ENCODE results near the gene ATP5PD.
A peak's percentile ranks its signal among the peaks of the same experiment; 100 is the strongest.
"Not testable (repeated sequence)": the region's sequence is repeated elsewhere in the genome, so short reads cannot be mapped to it uniquely, and the experiment has no call there.

Gene ATP5PD

DNA sequence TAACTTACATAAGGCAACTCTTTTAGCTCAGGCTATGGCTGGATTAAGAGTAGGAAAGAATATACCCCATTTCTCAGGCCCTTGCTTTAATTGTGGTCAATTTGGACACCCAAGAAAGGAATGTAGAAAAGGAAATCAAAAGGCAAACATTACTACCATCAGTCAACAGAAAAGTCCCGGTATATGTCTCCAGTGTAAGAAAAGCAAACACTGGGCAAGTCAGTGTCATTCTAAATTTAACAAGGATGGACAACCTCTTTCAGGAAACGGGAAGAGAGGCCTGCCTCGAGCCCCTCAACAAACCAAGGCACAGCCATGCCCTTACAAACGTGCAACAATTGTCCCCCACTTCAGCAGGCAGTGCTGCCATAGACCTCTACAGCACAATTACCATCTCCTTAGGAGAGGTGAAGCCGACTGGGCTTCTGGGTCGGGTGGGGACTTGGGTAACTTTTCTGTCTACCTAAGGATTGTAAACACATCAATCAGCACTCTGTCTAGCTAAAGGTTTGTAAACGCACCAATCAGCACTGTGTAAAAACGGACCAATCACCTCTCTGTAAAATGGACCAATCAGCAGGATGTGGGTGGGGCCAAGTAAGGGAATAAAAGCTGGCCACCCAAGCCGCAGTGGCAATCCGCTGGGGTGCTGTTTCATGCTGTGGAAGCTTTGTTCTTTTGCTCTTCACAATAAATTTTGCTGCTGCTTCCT lies 21.9 kb downstream of the ATP5PD start:
- no peak for DNase-seq (ENCODE audit: low read depth, low spot score)

DNA sequence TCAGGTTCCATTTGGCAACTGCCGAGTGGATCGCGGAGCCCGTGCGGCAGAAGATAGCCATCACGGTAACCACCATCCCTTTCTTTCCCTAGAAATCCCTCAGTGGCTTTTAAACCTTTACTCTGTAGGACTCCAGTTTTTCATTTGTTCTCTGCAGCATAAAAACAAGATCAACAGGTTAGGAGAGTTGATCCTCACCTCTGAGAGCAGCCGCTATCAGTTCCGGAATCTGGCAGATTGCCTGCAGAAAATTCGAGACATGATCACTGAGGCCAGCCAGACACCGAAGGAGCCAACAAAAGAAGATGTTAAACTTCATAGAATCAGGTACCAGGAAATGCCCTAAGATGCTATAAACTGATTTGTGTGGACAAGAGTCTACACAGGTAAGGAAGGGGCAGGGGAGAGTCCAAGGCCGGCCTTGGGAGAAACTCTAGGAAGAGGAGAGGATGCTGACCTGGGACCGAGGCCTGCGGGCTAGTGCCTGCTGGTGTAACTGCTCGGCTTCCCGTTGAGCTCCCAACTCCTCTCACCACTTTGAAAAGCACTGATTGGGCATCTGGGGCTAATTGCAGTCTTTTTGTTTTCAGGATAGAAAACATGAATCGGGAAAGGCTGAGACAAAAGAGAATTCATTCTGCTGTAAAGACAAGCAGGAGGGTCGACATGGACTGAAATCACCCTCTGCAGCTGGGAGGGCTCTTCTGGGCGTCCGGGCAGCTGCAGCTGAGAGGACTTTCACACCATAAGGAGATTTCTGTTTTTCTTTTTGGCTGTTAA lies 26.2 kb downstream of the ATP5PD start:
- no peak for DNase-seq (ENCODE audit: low read depth, low spot score)

DNA sequence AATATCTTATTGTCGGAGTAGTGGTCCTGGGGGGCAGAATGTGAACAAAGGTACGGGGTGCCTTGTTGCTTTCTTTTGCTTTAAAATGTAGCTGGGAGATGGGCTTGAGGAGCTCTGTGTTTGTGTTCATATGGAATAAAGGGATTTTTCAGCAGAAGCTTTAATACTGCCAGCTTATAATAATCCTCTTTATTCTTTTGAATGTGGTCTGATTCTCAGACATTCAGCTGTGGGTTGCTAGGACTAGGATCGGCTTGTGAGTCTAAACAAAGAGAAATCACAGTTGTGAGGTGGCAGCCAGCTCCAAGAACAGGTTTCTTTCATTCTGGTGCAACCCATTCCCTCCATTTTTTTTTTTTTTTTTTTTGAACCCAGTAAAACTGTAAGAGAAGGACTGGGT lies 27.1 kb downstream of the ATP5PD start:
- DNase-seq (ENCODE audit: low read depth, low spot score) = no peak

DNA sequence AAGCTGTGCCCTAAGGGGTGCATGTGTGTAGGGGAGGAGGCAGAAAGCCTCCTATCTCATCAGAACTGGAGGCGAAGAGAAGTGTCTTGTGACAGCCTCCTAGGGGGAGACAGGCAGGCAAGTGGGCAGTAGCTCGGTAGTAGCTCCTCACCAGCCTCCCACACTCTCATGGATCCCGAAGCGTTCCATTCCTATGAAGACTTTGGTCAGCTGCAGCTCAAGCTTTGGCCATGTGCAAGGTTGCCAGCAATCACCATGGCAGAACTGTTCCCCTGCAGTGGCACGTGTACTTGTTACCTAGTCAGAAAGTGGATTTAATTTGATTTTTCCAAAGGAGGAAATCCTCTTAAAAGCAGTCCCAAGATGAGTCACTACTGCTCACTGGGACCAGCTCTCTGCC lies 27.6 kb downstream of the ATP5PD start:
- no peak for DNase-seq (ENCODE audit: low read depth, low spot score)

DNA sequence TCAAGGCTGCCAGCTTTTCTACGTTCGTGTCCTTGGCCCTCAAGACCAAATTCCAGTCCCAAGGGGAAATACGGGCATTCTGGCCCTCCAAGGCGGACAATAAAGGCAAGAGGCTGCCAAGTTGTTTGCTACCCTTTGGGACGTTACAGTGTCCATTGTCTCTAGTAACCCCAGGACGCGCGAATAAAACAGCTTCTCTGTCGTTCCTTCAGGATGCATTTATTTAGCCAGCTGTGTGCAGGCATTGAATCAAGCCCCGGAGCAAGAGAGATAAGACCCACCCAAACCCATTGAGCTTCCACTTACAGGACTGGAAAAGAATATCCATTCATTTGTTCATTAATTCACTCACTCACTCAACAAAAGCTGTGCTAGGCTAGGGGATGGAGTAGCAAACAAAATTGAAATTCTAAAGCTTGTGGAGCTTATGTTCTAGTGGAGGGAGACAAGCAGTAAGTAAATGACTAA lies 33.6 kb downstream of the ATP5PD start:
- DNase-seq (ENCODE audit: low read depth, low spot score) = no peak

DNA sequence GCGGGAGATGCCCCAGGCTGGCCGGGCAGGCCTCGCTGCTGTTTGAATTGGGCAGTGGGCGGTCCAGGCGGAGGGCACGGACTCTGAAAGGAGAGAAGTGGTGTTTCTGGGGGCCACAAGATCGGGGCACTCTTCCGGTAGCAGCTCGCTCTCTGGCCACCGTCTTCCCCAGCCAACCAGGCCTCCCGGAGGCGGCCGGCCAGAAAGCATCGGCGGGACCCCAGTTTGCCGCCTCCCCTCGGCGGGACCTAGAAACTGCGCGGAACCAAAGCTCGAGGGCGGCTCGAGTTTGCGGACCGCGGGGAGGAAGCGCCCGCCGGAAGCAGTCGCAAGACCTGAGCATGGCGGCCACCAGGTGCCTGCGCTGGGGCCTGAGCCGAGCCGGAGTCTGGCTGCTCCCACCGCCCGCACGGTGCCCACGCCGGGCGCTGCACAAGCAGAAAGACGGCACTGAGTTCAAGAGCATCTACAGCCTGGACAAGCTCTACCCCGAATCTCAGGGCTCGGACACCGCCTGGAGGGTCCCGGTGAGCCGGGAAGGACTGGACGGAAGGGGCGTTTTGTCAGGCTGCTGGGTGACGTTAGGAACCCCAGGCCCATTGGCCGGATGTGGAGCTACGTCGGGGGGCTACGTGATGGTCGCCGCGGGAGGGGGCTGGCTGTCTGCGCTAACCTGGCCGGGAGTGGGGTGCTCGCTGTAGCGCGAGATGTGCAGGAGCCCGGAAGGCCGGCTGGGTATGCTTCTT lies 34.2 kb downstream of the ATP5PD start, which contains the start of gene MRPL58:
Gene MRPL58 (plus strand): TSS at position 325 of the 746 bp plus-strand sequence. CDS start 17 bp downstream, at position 342.
- peak; percentile 49 for DNase-seq (ENCODE audit: low read depth, low spot score)

DNA sequence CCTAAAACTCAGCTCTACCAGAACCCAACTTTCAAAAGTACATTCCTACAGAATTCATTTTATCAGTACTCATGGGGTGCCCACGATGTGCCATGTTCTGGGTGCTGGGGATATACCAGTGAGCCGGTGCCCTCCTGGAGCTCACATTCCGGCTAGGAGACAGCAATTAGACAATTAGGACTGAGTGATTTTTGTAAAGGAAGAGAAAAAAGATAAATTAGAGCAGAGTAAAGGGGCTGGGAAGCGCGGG lies 34.7 kb downstream of the ATP5PD start:
- no peak for DNase-seq (ENCODE audit: low read depth, low spot score)

DNA sequence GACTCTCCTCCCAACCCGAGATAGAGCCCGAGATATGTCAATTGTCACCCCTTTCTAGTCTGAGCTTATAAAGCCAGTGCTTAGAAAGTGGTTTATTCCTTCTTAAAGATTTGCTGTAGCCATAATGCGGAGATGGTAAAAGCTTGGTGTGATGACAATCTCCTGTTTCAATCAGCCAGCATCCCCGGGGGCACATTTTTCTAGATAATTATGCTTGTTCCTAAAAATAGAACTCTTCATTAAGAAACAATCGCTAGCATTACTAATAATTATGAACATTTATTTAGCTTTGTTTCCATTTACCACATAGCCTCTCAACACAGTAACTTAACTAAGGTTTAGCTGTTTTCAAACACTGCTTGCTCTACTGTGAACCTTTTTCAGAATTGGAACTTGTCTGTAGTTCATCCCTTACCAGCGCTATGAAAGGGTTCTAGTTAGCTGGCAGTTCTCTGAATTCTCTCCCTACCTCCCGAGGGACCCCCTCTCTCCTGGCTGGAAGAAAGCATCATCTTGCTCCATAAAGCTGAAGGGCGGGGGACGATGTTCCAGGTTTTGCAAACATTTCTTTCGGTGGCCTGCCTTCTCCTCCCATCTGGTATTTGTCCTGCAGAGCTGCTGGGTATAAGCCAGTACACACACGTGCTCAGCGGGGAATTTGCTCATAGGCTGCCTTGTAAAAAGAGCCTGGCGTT lies 35.2 kb downstream of the ATP5PD start:
- no peak for DNase-seq (ENCODE audit: low read depth, low spot score)

DNA sequence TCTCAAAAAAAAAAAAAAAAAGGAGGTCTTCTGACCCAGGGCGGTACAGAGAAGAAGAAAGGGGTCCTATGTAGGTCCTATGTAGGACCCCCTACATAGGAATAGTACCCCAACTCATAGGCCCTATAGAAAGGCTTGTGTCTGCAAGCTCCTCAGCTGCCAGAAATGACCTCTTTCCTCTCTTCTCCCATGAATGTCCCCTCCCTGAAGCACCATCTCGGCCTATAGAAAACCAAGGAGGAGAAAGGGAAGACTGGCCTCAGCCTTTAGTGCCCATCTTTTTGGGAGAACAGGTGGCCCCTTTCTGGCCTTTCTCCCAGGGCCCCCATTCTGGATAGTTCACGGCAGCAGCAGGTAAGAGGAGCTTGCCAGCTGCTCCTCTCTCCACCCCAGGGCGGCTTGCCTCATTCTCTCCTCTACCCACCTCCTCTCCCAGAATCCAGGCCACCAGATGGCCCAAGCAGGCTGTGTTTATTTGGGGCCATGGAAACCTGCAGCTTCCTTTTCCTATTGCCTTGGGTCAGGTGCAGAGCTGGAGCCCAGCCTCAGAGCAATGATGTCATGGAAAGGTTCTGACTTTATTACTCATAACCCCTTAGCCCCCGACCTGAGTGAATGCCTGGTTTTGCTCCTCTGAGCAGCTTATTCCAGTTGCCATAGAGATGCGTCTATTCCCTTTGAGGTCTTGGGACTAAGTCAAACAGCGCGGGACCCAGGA lies 35.9 kb downstream of the ATP5PD start:
- no peak for DNase-seq (ENCODE audit: low read depth, low spot score)

DNA sequence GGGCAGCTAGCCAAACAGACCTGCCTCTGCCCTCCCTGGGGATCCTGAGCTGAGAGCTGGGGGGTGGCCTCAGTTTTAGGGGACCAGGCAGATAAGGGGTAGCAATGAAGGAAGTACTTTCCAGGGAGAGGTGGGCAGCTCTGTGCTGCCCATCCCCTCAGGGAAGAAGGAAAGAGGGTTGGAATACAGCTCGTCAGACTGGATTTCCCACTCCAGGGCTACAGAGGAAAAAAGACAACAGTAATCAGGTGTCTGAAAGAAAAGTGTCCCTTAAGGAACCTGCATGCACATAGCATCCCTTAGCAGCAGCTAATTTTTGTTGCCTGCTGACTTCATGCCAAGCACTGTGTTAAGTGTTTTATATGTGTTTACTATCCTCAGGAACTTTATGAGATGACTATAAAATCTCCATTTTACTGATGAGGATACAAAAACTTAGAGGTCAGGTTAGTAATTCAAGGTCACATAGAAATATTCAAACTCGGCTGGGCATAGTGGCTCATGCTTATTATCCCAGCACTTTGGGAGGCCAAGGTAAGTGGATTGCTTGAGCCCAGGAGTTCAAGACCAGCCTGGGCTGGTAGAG lies 37.5 kb downstream of the ATP5PD start:
- no peak for DNase-seq (ENCODE audit: low read depth, low spot score)

DNA sequence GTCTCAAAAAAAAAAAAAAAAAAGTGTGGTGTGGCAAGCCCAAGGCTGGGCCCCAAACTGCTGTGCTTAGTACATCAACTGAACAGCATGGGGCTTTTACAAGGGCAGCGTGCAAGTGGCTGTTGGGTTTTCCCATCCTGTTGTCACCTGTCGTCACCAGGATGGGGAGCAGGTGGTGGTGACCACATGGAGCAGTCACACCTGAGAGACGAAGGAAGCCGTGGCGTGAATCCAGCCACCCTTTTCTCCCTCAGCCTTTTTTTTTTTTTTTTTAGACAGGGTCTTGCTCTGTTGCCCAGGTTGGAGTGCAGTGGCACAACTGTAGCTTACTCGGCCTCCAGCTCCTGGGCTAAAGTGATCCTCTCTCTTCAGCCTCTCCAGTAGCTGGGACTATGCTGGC lies 38.4 kb downstream of the ATP5PD start:
- DNase-seq (ENCODE audit: low read depth, low spot score) = no peak

DNA sequence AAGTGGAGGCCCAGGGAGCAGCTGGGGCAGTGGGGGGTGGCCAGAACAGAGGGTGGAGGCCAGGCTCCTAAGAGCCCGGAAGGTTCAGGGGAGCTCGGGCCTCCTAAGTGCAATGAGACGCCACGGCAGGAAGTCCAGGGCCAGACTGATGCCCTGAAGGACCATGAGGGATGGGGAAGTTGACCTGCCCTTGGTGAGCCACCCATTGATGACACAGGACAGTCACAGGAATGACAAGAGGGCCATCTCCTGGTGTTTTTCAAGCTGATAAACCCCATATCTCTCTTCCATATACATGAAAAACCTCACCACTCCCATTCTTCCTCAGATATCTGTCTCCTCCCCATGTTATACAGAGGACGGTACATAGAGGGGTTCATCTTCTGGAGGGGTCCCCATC lies 40.1 kb downstream of the ATP5PD start:
- no peak for DNase-seq (ENCODE audit: low read depth, low spot score)

DNA sequence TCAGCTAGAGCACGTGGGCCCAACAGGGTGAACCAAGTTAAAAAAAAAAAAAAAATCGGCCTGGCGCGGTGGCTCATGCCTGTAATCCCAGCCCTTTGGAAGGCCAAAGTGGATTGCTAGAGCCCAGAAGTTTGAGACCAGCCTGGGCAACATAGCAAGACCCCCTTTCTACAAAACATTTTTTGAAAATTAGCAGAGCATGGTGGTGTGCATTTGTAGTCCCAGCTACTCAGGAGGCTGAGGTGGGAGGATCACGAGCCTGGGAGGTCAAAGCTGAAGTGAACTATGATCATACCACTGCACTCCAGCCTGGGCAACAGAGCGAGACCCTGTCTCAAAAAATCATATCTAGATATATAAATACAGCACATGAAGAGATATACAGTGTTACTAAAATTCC lies 40.7 kb downstream of the ATP5PD start:
- not testable (repeated sequence) for DNase-seq (ENCODE audit: low read depth, low spot score)

DNA sequence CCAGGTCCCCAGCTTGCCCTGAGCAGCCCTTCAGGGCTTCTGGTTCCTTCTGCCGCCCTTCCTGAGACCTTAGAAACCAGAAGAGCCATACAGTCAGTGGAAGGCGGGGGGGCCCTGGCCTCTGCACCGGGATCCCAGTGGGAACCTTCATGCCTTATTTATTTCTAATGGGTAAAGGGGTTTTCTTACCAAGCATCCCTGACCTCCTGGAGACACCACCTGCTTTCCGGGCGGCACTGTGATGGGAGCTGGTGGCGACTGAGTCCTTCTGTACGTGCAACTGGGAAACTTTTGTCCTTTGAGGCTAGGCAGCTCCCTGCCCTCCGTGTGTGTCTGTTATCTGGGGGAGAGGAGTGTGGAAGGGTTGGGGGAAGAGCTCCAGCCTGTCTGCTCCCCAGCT lies 41.5 kb downstream of the ATP5PD start:
- no peak for DNase-seq (ENCODE audit: low read depth, low spot score)

DNA sequence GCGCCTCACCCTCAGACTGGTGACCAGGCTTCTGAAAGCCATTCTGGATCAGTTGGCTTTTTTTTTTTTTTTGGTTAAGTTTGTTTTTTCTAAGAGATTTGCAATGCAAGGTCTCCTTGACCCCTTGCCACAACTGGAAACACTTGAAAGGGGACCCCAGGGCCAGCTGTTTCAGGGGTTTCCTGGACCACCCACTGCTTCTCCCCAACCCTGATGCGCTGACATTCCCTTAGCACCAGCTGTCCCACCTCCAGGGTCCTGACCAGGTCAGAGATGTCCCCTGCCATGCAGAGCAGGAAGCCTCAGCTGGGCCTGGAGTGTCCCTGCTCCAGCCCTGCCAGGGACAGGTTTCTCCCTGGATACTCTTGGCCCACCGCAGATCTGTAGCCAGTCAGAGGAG lies 42.4 kb downstream of the ATP5PD start:
- no peak for DNase-seq (ENCODE audit: low read depth, low spot score)

DNA sequence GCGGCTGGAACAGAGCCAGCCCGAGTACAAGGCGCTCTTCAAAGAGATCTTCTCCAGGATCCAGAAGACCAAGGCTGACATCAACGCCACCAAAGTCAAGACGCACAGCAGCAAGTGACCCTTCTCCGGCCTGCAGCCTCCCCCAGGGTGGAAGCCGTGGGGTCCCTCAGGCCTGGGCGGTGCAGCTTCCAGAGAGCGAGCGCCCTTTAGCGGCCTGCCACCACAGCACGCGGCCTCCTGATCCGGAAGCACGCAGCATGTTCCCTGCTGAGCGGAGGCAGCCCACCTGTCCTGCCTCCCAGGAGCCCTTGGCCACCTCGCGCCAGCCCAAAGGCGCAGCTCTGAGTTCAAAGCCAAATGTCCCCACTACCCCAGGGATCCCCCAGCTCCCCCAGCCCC lies 42.8 kb downstream of the ATP5PD start:
- no peak for DNase-seq (ENCODE audit: low read depth, low spot score)

DNA sequence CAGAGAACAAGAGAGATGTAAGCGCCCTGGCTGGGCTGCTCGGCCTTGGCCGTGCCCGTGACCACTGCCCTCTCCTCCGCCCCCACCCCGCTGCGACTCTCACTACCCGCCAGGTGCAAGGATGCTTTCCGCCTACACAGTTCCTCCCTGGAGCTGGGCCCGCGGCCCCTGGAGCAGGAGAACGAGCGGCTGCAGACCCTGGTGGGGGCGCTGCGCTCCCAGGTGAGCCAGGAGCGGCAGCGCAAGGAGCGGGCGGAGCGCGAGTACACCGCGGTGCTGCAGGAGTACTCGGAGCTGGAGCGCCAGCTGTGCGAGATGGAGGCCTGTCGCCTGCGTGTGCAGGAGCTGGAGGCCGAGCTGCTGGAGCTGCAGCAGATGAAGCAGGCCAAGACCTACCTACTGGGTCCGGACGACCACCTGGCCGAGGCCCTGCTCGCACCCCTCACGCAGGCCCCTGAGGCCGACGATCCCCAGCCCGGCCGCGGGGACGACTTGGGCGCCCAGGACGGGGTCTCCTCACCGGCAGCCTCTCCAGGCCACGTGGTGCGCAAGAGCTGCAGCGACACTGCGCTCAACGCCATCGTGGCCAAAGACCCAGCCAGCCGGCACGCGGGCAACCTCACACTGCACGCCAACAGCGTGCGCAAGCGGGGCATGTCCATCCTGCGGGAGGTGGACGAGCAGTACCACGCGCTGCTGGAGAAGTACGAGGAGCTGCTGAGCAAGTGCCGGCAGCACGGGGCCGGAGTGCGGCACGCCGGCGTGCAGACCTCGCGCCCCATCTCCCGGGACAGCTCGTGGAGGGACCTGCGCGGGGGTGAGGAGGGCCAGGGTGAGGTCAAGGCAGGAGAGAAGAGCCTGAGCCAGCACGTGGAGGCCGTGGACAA lies 43.5 kb downstream of the ATP5PD start:
- DNase-seq (ENCODE audit: low read depth, low spot score) = no peak

DNA sequence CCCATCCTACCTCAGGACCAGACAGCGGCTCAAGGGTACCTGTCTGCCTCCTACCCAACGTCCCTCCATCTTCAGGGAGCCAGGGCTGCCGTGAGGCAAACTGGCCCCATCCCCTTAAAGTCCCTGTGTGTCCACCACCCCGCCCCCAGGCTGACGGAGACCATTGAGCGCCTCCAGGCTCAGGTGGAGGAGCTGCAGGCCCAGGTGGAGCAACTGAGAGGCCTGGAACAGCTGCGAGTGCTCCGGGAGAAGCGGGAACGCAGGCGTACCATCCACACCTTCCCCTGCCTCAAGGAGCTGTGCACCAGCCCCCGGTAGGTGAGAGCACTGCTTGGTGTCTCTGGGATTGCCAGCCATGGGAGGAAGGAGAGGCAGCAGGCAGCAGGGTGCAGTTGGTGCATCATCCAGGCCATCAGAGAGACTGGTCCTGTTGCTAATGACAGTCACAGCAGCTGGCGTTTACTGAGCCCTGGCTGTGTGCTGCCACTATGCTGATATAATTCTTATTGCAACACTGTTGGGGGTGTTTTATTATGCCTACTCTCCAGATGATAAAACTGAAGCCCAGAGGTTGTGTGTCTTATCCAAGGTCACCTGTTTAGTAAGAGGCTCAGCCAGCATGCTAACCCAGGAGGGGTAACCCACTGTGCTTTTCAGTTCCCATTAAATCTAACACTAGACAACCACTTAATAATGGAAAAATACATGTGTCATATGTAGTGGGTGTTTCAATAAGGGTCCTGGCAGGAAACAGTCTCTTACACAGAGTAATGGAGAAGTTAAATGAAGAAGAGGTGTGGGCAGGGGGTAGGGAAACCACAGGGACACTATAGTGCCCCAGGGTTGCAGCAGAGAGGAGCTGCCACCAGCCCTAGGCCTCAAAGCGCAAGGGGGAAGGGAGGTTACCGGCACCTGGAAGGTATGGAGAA lies 44.6 kb downstream of the ATP5PD start:
- no peak for DNase-seq (ENCODE audit: low read depth, low spot score)

DNA sequence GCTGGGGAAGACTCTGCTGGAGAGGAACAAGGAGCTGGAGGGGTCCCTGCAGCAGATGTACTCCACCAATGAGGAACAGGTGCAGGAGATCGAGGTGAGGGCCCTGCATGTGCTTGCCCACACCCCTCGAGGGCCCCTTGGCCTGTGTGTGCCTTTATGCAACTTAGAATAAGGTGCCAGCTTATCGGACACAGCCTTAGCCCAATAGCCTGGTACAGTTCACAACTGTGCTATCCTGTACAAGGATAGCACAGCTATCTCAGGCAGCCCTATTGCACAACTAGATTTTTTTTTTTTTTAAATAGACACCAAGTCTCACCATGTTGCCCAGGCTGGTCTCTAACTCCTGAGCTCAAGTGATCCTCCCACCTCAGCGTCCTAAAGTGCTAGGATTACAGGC lies 47.2 kb downstream of the ATP5PD start:
- DNase-seq (ENCODE audit: low read depth, low spot score) = no peak
